Heart left ventricle (tissue), 13 donors: ENCODE data around the gene KCNQ1.

Experiments
- CTCF ChIP-seq, 12 donors: fragments of 200-600 bp; sonication (generic) in 4 of 12; IDR thresholded peaks; one replicate each; pipeline versions ENCODE4 v1.5.0 to v1.8.0; 2018 to 2022; ENCODE audit warnings: antibody characterized with exemption in 12 of 12, mild to moderate bottlenecking in 5 of 12
- POLR2A ChIP-seq, 2 donors: fragments of 450-650 bp; IDR thresholded peaks; one replicate each; pipeline ENCODE4 v1.6.1; 2017; ENCODE audit warnings: antibody characterized with exemption in 2 of 2, mild to moderate bottlenecking in 2 of 2, moderate library complexity in 2 of 2
- donor health status: ischemic (EF 13 %, LVEDD 7.1; RV severe dilation, severe dysfunction).
- donor health status: DM: no; HTN: yes; CAD: no.
- donor health status: DM: no; HTN: no; CAD: no.
- donor health status: ischemic (EF 25% LVEDD 6.9; RV normal size, moderate dysfunction).
- donor health status: ischemic (EF 25% LVEDD 5.7; RV mildly dilated, moderate dysfunction).
- donor health status: ischemic (EF 35%, LVEDD 5.7; RV mildly dilated, moderate dysfunction).
- donor health status: nonischemic (EF 11% LVEDD 7.7; RV severe dilation, severe dysfunction).
- donor health status: DM: yes; HTN: yes; CAD: no.
- donor health status: PGD.
- donor health status: ischemic (EF 29% LVEDD 5.4; RV normal size, mild dysfunction).
- donor health status: nonischemic (EF 23%, LVEDD 6.1; RV moderate dilation, normal function).

GRCh38 chr11:2488004-2488403 is 43.2 kb downstream of the KCNQ1 start:
- TF ChIP-seq CTCF (IDR thresholded peaks at IDR 0.05) (no peak), POLR2A (IDR thresholded peaks at IDR 0.05) (no peak)
